Adrenal gland (tissue), 12 donors: ENCODE results near the gene FRK. TPM values are rescaled to one million over a fixed set of nuclear protein-coding genes. Genes with fewer than 3 reads are reported as not detected.

ENCODE experiments used
- DNase-seq, 7 donors: peaks; one replicate each; pipeline ENCODE4 v3.0.0-alpha.2; 2019 to 2020
- H3K27ac ChIP-seq, 5 donors: fragments of 200-600 bp; sonication (generic) in 4 of 5; 1 replicate in 3 of 5; 2 replicates in 2 of 5; pipeline versions ENCODE4 v1.5.1 to v1.8.0; 2016 to 2020; ENCODE audit warnings: mild to moderate bottlenecking in 1 of 5
- H3K27me3 ChIP-seq: fragments of 200-600 bp; 2 replicates; pipeline ENCODE4 v1.8.0; 2021
- H3K36me3 ChIP-seq, 2 donors: fragments of 200-600 bp; replicated peaks in 1 of 2; 1 replicate in 1 of 2; 2 replicates in 1 of 2; pipeline versions ENCODE4 v1.5.1 to v1.8.0; 2018 to 2022
- H3K4me1 ChIP-seq, 2 donors: fragments of 200-600 bp; replicated peaks in 1 of 2; 1 replicate in 1 of 2; 2 replicates in 1 of 2; pipeline versions ENCODE4 v1.5.1 to v1.8.0; 2018 to 2021
- H3K4me3 ChIP-seq, 4 donors: fragments of 200-600 bp; sonication (generic) in 3 of 4; one replicate each; pipeline ENCODE4 v1.5.1; 2016 to 2018
- H3K9me3 ChIP-seq, 3 donors: fragments of 200-600 bp; sonication (generic) in 1 of 3; replicated peaks in 1 of 3; 1 replicate in 2 of 3; 2 replicates in 1 of 3; pipeline versions ENCODE4 v1.5.1 to v1.8.0; 2016 to 2021
- CTCF ChIP-seq, 6 experiments: fragments of 450-650 bp in 4 of 6; fragments of 200-600 bp in 2 of 6; sonication (generic) in 1 of 6; IDR thresholded peaks; 1 replicate in 5 of 6; 2 replicates in 1 of 6; pipeline versions ENCODE4 v1.5.1 to v1.8.0; 2016 to 2021; ENCODE audit warnings: antibody characterized with exemption in 6 of 6, mild to moderate bottlenecking in 2 of 6, moderate library complexity in 1 of 6
- POLR2A ChIP-seq, 2 donors: fragments of 450-650 bp; IDR thresholded peaks; one replicate each; pipeline ENCODE4 v1.6.1; 2017; ENCODE audit warnings: antibody characterized with exemption in 2 of 2, mild to moderate bottlenecking in 2 of 2, moderate library complexity in 1 of 2
- WGBS, 4 donors: extraction: QIAGEN DNeasy Blood & Tissue Kit in 2 of 4; methylation state at CpG; one replicate each; pipeline versions ENCODE4 v1.1.5 to v1.1.7; 2013 to 2017; 5-methylcytosine and 5-hydroxymethylcytosine counted together
- intact Hi-C, 2 donors: fragments of 100-400 bp; cut with DNase I; formaldehyde crosslinking; loops; one replicate each; pipeline versions ENCODE4 v1.14.1 to v1.15.0; 2022 to 2023
- polyA plus RNA-seq, 3 donors: library from polyadenylated mRNA; stranded (reverse); fragments of 200-250 nt in 2 of 3; fragments of 350-450 nt in 1 of 3; fragmentation: Illumina TruSeq in 1 of 3; extraction: RNeasy Lipid Tissue Mini Kit (QIAGEN cat#74804) in 1 of 3; gene quantifications; one replicate each; pipeline ENCODE4 v1.2.3, GENCODE V29; 2013 to 2014
- total RNA-seq, 9 donors: library from RNA; depleted of rRNA in 4 of 9; stranded (reverse); fragments of >200 nt in 4 of 9; fragments of 120-200 nt in 1 of 9; fragmentation: NEBNext Ultra II Directional in 1 of 9; extraction: Animal tissue kit (Norgen Biotek cat#: 25700) in 1 of 9; gene quantifications; one replicate each; pipeline versions ENCODE4 v1.1.0 to v1.2.4, GENCODE V29; 2013 to 2023
- donor health status: healthy with polysubstance abuse.
- donor health status: Bipolar disorder and iron deficiency.
- donor health status: DM: yes; HTN: yes; CAD: no.
- donor health status: DM: no; HTN: no; CAD: no.
- donor health status: DM: no; HTN: no; CAD: no.
- donor health status: DM: yes; HTN: yes; CAD: no.

The FRK gene
- total and polyA plus RNA-seq, 12 donors = 0.30 to 5.1 (median 2.5) TPM

- Histone ChIP-seq H3K4me3 (no peak overlapping the region), H3K4me1 (no peaks in the 10 kb centered on the region), H3K36me3 (no peaks in the 10 kb centered on the region), H3K27me3 (no peaks in the 10 kb centered on the region), H3K27ac (no peak overlapping the region), H3K9me3 (no peaks in the 10 kb centered on the region)
- intact Hi-C loops = no loop called here
- WGBS, 4 donors = 58 to 92% (median 83%) methylated on average over 2 of the region's 2 CpGs
- DNase-seq = no peak
- no peak for TF ChIP-seq CTCF (IDR thresholded peaks at IDR 0.05)
- no peak for TF ChIP-seq POLR2A (IDR thresholded peaks at IDR 0.05)
Measured at GRCh38 chr6:115902436-115902835, 158.3 kb downstream of the FRK start.

- H3K27ac ChIP-seq = no peak overlapping the region
- H3K4me1 ChIP-seq = no peaks in the 10 kb centered on the region
- H3K9me3 ChIP-seq = no peaks in the 10 kb centered on the region
- 55 to 70% (median 66%) methylated on average over 3 of the region's 3 CpGs for WGBS, 4 donors
- H3K27me3 ChIP-seq = no peaks in the 10 kb centered on the region
- TF ChIP-seq POLR2A (IDR thresholded peaks at IDR 0.05) (no peak), CTCF (IDR thresholded peaks at IDR 0.05) (no peak)
- H3K36me3 ChIP-seq = no peaks in the 10 kb centered on the region
- no peak overlapping the region for H3K4me3 ChIP-seq
- intact Hi-C loops = no loop called here
- DNase-seq = no peak
Measured at GRCh38 chr6:115901896-115902295, 158.8 kb downstream of the FRK start.

GRCh38 chr6:115899730-115900282 is 160.9 kb downstream of the FRK start:
- intact Hi-C loops = loop anchor here in 1 of 2 donors (5.0 kb wide), 1 partner anchor 1153 kb away; no protein-coding TSS in a partner anchor
- no peaks in the 10 kb centered on the region for H3K27me3 ChIP-seq
- WGBS, 4 donors = 74 to 95% (median 81%) methylated on average over 4 of the region's 4 CpGs
- H3K36me3 ChIP-seq = no peaks in the 10 kb centered on the region
- no peaks in the 10 kb centered on the region for H3K9me3 ChIP-seq
- no peak overlapping the region for H3K4me3 ChIP-seq
- H3K27ac ChIP-seq = no peak overlapping the region
- TF ChIP-seq POLR2A (IDR thresholded peaks at IDR 0.05) = no peak
- TF ChIP-seq CTCF (IDR thresholded peaks at IDR 0.05) = no peak
- DNase-seq = no peak
- H3K4me1 ChIP-seq = no peaks in the 10 kb centered on the region

GRCh38 chr6:115898246-115898645 is 162.4 kb downstream of the FRK start:
- intact Hi-C loops = loop anchor here in 1 of 2 donors (5.0 kb wide), 1 partner anchor 1151 kb away; no protein-coding TSS in a partner anchor
- Histone ChIP-seq H3K36me3 (no peaks in the 10 kb centered on the region), H3K27me3 (no peaks in the 10 kb centered on the region), H3K9me3 (no peaks in the 10 kb centered on the region), H3K4me1 (peaks cover 0 to 8% of the 10 kb centered on the region in 2 donors), H3K4me3 (no peak overlapping the region), H3K27ac (no peak overlapping the region)
- TF ChIP-seq POLR2A (IDR thresholded peaks at IDR 0.05) = no peak
- no peak for TF ChIP-seq CTCF (IDR thresholded peaks at IDR 0.05)
- WGBS, 4 donors = 17 to 31% (median 28%) methylated on average over 1 of the region's 1 CpG
- DNase-seq = no peak
